Measurements from ENCODE around the gene KLF8.

DNA sequence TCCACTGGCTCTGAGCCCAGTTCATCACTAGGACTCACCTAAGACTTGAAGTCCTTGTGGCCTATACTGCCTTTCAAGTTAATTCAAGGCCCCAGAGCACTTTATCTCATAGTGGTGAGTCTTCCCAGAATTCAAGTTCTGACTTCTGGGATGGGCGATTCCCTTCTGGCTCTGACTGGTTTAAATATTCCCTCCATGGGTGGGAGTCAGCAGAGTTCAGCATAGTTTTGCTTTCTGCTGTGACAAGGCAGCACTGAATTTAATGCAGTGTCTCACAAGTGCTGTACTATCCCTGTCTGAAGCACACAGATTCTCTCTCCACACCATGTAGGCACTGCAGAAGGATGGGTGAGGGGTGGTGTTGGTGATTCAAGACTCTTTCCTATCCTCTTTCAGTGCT is 46.5 kb downstream of the KLF8 start:
- TF ChIP-seq PATZ1 (CRISPR knock-in tag; IDR thresholded peaks at IDR 0.05; ENCODE audit: borderline replicate concordance) (no peak), TCF4 (CRISPR knock-in tag; IDR thresholded peaks at IDR 0.05; ENCODE audit: borderline replicate concordance) (no peak), SNAI2 (CRISPR knock-in tag; IDR thresholded peaks at IDR 0.05) (no peak), ISL1 (CRISPR knock-in tag; IDR thresholded peaks at IDR 0.05) (no peak), ZC3H10 (CRISPR knock-in tag; IDR thresholded peaks at IDR 0.05) (no peak), BACH2 (CRISPR knock-in tag; IDR thresholded peaks at IDR 0.05; ENCODE audit: borderline replicate concordance) (no peak), TOX (CRISPR knock-in tag; IDR thresholded peaks at IDR 0.05; ENCODE audit: borderline replicate concordance) (no peak), RARB (CRISPR knock-in tag; IDR thresholded peaks at IDR 0.05) (no peak), ZFP3 (CRISPR knock-in tag; IDR thresholded peaks at IDR 0.05) (no peak), ZNF565 (CRISPR knock-in tag; conservative IDR thresholded peaks at IDR 0.05; ENCODE audit: low read depth) (no peak), CSDC2 (CRISPR knock-in tag; IDR thresholded peaks at IDR 0.05) (no peak), ARNTL (CRISPR knock-in tag; IDR thresholded peaks at IDR 0.05; ENCODE audit: borderline replicate concordance, low read depth) (no peak)
- TF ChIP-seq, protein P1, sequence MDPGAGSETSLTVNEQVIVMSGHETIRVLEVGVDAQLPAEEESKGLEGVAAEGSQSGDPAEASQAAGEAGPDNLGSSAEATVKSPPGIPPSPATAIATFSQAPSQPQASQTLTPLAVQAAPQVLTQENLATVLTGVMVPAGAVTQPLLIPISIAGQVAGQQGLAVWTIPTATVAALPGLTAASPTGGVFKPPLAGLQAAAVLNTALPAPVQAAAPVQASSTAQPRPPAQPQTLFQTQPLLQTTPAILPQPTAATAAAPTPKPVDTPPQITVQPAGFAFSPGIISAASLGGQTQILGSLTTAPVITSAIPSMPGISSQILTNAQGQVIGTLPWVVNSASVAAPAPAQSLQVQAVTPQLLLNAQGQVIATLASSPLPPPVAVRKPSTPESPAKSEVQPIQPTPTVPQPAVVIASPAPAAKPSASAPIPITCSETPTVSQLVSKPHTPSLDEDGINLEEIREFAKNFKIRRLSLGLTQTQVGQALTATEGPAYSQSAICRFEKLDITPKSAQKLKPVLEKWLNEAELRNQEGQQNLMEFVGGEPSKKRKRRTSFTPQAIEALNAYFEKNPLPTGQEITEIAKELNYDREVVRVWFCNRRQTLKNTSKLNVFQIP (CRISPR knock-in tag; IDR thresholded peaks at IDR 0.05; ENCODE audit: borderline replicate concordance, low read depth), result no peak
